SHP77 (cell line): Measurements from ENCODE around the gene KLHL35.
"Not testable (repeated sequence)": the region's sequence is repeated elsewhere in the genome, so short reads cannot be mapped to it uniquely, and the experiment has no call there.

Experiments used
- DNase-seq, 2 experiments: peaks; one replicate each; lab custom pipeline; 2025; lab: John Stamatoyannopoulos, UW

Gene KLHL35

DNA sequence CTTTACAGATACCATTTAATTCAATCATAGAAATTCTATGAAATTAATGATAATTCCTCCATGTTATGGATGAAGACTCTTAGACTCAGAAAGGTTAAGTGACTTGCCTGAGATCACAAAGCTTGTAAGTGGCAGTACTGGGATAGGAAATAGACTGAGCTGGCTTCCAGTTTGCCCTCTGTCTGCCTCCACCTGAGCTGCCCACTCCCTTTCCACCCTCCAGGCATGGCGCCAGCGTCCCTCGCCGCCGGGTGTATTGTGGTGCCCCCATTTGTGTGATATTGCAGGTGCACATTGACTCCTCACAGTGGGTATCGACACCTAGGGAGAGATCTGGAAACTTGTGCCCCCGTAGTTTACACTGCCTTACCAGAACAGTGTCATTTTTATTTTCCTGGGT is 43.1 kb downstream of the KLHL35 start:
- DNase-seq, result no peak

DNA sequence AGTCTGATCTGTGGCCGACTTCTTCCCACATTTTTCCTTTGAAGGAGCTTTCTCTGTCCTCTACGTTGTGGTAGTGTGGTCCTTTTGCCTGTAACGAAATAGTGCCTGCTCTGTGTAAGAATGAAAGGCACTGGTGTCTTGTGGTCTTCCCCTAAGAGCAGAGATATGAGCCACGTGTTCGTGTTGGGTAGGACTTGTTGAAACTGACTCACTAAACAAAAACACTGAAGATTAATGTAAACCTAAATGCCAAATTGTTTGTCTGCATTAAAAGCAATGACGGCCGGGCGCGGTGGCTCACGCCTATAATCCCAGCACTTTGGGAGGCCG is 43.8 kb downstream of the KLHL35 start:
- DNase-seq, result no peak

DNA sequence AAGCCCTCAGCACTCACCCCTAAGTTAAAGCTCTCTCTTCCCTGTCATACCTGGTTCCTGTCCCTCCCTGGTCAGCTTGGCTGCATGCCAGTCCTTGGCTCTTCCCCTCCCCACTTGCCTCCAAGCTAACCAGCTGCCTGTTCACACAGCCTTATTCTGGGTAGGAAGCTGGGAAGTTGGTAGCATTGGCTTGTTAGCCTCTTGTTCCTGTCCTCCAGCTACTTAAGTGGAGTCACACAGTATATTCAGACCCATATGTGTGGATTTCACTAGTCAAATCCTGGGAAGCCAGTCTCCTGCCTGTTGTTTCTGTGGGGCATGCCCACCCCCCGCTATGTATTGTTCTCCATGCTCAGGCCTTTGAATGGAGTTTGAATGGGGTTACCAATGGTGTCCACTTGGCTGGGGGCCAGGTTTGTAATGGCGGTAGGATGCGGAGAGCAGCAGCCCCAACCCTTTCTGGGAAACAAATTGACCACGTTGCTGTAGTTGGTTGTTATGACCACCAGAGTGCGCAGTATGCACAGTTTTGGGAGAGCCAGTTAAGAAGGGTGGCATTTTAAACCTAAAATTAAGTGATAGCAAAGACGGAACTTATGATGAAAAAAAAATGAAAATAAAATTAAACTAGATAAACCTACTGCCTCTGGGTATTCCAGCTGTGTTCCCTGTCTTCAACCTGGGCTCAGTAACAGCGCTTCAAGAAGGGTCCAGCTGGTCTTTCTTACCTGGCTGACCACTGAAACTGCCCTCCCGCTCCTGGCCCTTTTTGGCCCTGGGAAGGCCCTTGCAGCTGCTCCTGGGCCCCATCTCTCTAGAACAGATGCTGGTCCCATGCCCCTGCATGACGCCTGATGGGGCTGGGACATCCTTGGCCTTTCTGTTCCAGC is 44.4 kb downstream of the KLHL35 start:
- DNase-seq, result peak; percentile 87 to 95

DNA sequence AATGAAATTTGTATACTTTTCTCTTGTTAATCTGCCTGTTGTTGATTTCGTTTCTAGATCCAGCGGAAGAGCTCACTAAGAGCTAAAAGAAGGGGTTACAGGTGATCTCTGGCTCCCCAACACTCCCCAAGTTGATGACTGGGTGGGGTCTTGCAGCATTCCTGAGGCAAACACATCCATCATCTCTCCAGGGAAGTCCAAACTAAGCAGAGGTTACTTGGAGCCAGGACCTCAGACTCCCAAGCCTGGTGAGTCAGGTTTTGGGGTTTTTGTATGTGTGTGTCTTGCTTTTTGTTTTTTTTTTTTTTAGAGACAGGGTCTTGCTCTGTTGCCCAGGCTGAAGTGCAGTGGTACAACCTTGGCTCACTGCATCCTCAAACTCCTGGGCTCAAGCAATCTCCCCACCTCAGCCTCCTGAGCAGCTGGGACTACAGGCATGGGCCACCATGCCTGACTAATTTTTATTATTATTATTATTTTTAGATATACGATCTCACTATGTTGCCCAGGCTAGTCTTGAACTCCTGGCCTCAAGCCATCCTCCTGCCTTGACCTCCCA is 45.2 kb downstream of the KLHL35 start:
- no peak for DNase-seq

DNA sequence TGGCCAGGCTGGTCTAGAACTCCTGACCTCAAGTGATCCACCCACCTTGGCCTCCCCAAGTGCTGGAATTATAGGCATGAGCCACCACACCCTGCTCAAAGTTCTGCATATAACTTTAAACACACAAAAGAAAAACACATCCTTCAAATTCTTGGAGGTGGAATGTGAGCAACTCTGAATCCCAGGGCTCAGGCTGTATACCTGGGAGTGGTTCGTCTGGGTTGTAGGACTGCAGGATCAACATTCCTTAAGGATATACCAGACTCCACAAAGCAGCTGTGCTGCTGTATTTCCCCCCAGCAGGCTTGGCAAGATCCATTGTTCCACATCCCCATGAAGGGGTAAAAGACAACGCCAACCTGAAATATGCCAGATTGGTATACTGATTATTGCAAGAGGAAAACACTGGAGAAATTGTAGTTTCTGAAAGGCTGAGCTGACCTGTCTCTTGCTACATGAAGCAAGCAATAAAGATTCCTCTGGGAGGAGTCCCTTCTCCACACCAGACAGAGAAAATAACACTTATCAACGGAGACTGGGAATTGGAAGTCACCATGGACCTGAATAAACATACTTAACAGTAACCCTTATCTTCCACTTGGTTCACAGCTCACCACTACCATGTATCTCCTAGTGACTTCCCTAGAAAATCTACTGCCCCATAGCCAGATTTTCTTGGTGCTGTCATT is 45.9 kb downstream of the KLHL35 start:
- no peak for DNase-seq

DNA sequence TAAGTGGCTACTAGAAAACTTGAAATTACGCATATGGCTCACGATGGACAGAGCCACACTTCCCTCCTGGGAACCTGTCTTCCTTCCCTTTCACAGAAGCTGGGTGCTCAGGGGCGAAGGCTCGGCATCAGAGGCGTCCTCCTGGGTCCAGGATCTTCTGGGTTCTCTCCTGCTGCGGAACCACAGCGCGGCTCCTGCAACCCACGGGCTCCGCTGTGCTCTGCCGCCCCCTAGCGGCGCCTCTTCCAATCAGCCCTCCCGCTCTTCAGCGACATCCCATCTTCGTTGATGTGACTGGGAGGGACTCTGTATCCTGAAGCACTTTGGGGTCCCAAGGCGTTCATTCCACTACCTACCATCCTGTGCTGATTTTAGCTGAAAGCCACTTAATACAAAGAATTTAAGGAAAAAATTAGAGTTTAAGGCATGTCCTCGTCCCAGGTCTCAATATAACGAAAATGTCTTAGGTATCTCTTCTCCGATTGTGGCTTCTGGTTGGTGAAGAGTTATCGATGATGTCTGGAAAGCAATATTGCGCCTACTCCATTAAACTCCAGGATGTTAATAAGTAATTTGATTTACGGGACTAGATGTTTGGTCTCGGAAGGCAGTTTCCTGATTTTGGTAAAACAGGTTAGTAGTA is 48.4 kb downstream of the KLHL35 start:
- DNase-seq, result peak; percentile 70 to 73

DNA sequence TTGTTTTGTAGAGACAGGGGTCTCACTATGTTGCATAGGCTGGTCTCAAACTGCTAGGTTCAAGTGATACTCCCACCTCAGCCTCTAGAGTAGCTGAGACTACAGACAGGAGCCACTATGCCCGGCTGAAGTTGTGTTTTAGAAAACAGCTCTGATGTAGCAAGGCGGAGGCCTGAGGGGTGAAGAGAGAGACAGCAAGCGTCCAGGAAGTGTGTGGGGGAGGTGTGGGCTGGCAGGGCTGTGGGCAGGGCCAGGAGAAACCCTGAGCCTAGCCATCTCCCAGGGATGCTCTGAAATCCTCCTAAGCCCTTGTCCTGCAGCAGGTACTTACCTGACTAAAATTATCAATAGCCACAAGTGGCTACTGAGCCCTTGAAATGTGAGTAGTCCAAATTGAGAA is 49.8 kb downstream of the KLHL35 start:
- DNase-seq, result peak; percentile 27 to 51

DNA sequence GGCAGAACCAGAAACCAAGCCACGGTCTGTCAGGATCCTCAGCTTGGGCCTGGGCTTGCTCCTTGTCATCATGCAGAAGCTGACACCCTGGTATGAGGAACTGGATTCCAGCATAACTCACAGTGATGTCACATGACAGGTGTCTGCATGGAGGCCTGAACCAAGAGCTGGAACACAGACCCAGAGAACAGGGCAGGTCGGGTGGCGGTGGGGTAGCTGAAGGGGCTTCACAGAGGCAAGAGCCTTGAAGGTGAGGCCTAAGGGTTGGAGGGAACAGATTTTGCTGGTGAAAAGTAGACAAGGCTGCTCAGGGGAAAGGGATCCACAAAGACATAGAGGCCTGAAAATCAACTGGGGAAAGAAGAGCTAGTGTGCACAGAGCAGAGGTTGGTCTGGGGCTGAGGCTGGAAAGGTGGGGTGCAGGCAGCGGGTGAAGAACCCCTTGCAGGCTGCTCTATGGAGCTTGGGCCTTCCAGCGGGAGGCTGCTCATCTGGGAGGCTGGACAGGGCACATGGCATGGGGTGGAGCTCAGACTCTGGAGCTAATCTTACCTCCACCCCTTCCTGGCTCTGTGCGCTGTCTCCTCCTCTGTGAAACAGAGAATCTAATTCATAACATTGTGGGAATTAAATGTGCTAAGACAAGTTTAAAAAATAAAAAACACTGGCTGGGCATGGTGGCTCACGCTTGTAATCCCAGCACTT is 52.1 kb downstream of the KLHL35 start:
- DNase-seq, result peak in 1 of 2 experiments; percentile 13

DNA sequence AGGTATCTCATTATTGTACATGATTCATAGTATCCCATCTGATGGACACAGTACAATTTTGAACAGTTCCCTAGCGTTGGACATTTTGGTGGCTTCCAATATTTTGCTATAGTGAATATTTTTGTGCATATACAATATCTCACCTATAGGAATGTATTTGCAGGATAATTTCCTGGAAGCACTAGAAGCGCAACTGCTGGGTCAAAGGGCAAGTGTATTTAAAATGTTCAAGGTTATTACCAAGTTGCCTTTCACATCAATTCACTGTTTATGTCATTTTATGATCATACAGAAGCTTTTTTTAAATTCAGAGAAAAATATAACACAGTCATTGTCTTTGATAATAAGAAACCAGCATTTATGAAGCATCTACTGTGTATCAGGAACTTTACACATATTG is 52.8 kb downstream of the KLHL35 start:
- DNase-seq, result no peak

DNA sequence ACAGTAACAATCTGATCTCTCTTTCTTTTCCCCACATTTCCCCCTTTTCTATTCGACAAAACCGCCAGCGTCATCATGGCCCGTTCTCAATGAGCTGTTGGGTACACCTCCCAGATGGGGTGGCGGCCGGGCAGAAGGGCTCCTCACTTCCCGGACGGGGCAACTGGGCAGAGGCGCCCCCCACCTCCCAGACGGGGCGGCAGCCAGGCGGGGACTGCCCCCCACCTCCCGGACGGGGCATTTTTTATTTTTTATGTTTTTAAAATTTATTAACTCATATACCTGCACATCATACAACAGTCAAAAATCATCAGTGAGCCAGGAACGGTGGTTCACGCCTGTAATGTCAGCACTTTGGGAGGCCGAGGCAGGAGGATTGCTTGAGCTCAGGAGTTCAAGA is 54.2 kb downstream of the KLHL35 start:
- DNase-seq, result not testable (repeated sequence)

DNA sequence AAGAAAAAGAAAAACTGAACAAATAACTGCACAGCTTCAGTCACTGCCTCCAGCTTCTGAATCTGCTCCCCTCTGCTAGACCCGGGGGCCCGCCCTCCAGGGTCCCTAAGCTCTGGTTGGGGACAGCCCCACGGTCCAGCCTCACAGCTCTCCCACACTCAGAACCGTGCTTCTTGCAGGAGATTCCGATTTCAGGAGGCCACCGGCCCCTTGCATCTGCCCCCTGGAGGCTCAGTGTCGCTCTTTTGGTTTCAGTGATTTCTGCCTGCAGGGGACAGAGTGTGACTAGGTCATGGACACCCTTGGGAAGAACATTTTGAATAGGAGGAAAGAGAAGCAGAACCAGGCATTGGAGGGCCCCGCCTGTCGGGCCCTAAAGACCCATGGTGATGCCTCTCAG is 56.8 kb downstream of the KLHL35 start:
- DNase-seq, result no peak

DNA sequence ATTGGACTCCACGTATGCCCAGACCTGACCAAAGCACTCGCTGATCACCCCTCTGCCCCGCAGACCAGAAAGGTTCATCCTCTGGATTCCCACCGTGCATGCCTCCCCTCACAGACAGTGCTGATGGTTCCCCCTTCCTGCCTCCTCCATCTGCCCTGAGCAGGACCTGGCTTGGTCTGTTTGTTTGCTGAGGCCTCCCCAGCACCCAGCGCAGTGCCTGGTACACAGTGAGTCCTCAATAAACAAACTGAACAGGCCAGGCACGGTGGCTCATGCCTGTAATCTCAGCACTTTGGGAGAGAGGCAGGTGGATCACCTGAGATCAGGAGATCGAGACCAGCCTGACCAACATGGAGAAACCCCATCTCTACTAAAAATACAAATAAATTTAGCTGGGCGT is 57.4 kb downstream of the KLHL35 start:
- DNase-seq, result peak in 1 of 2 experiments; percentile 7

DNA sequence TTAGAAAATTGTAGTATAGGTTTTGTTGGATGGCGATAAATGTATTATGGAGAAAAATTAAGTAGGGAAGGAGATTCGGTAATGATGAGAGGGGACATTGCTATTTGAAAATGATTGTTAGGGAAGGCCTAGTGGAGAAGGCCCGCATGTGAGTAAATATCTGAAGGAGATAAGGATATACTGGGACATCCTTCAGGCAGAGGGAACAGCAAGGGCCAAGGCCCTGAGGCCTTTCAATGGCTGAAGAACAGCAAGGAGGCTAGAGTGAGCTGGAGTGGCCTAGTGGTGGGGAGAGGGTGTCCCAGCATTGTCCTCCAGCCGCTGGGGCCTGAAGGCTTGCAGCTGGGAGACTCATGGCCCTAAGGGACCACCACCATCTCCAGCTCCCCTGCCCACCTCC is 58.4 kb downstream of the KLHL35 start:
- DNase-seq, result no peak

DNA sequence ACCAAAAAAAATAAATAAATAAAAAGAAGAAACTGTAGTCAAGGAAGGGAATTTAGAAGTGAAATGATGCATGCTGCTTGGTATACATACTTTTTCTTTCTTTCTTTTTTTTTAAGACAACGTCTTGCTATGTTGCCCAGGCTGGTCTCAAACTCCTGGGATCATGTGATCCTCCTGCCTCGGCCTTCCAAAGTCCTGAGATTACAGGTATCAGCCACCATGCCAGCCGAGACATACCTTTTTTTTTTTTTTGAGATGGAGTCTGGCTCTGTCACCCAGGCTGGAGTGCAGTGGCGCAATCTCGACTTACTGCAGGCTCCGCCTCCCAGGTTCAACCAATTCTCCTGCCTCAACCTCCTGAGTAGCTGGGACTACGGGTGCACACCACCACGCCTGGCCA is 59.8 kb downstream of the KLHL35 start:
- DNase-seq, result no peak
